ENCODE results near the gene LRRTM2. TPM values are rescaled to one million over a fixed set of nuclear protein-coding genes. Genes with fewer than 3 reads are reported as not detected.

The LRRTM2 gene
- total and polyA plus RNA-seq, 10 of the 15 experiments (the other 5 are each of a cell fraction or from before 2014, with no cell fraction given) = 0.04 to 0.14 (median 0.06) TPM; not detected in 2

- Histone ChIP-seq H2AFZ (ENCODE audit: control insufficient read depth, low read depth, low read length) (no peak overlapping the region), H3K27ac (ENCODE audit: control insufficient read depth, insufficient read depth) (no peak overlapping the region), H3K9me3 (replicated peaks; ENCODE audit: control insufficient read depth, insufficient read depth, low read length) (no peaks in the 10 kb centered on the region), H3K4me2 (ENCODE audit: control insufficient read depth, insufficient read depth) (no peak overlapping the region), H3K9ac (ENCODE audit: control insufficient read depth, insufficient read depth, low read length) (no peak overlapping the region), H3K36me3 (ENCODE audit: control insufficient read depth in 2 of 2, insufficient read depth in 2 of 2, low read length in 1 of 2) (peaks cover 4 to 7% of the 10 kb centered on the region in 2 experiments; a peak in 3 of 4 replicates), H3K4me1 (ENCODE audit: control insufficient read depth, insufficient read depth, low read length) (no peaks in the 10 kb centered on the region), H3K79me2 (ENCODE audit: control insufficient read depth, insufficient read depth, low read length) (no peaks in the 10 kb centered on the region), H3K4me3 (no peak overlapping the region), H4K20me1 (ENCODE audit: control insufficient read depth, insufficient read depth) (no peaks in the 10 kb centered on the region), H3K27me3 (replicated peaks in 1 of 2; ENCODE audit: control insufficient read depth in 2 of 2, insufficient read depth in 2 of 2, low read length in 1 of 2) (no peaks in the 10 kb centered on the region)
- SMC1A ChIA-PET (ENCODE audit: uncharacterized antibody, unreplicated experiment) = interaction anchor here (0.6 to 3.0 kb wide), 30 partner anchors 9 to 540 kb away, joined by 3 to 13 read pairs (median 3); no protein-coding TSS in a partner anchor
- FAIRE-seq = peak; percentile 75
- no TSS peak for BruUV-seq (replicated peaks)
- DNase-seq (ENCODE audit: low read depth, low spot score) = no peak
- peak; percentile 77 for ATAC-seq
- in situ Hi-C loops (cut with MboI) = no loop called here
- WGBS (ENCODE audit: insufficient coverage, insufficient replicate concordance, low lambda C conversion rate, missing lambda C conversion rate) = 38% methylated on average over 5 of the region's 5 CpGs
- CTCF ChIA-PET = interaction anchor here (0.5 to 3.5 kb wide), 56 partner anchors 9 to 688 kb away, joined by 3 to 45 read pairs (median 4); no protein-coding TSS in a partner anchor
- RAD21 ChIA-PET (ENCODE audit: unreplicated experiment) = interaction anchor here (0.5 to 2.1 kb wide), 12 partner anchors 8 to 566 kb away, joined by 3 to 7 read pairs (median 4); partner anchors contain the start of gene SIL1
- no peak for TF ChIP-seq SRF (IDR thresholded peaks at IDR 0.05; ENCODE audit: low read depth in 2 of 2, low read length in 2 of 2)
- TF ChIP-seq MEF2B (IDR thresholded peaks at IDR 0.05; ENCODE audit: partially characterized antibody, poor library complexity, severe bottlenecking) = peak; percentile 48
- TF ChIP-seq SMC3 (IDR thresholded peaks at IDR 0.05; ENCODE audit: borderline replicate concordance, low read length) = peak; percentile 65; the same call in 1 of the 2 replicates
- peak; percentile 53 to 59 (median 59) for TF ChIP-seq CTCF (IDR thresholded peaks at IDR 0.05 in 2 of 3, conservative IDR thresholded peaks at IDR 0.05 in 1 of 3; ENCODE audit: control insufficient read depth in 2 of 3, extremely low read depth in 1 of 3, insufficient read depth in 1 of 3, low read depth in 3 of 3, low read length in 3 of 3)
- peak; percentile 97 for TF ChIP-seq ZNF384 (IDR thresholded peaks at IDR 0.05; ENCODE audit: borderline replicate concordance, low read depth, low read length)
- peak; percentile 38; the same call in 1 of the 2 replicates for TF ChIP-seq NR2F1 (conservative IDR thresholded peaks at IDR 0.05)
- peak; percentile 51 for TF ChIP-seq RAD21 (IDR thresholded peaks at IDR 0.05; ENCODE audit: insufficient read depth, low read depth, low read length)
- TF ChIP-seq LARP7 (IDR thresholded peaks at IDR 0.05) = no peak
- POLR2A ChIA-PET = interaction anchor here (0.6 to 1.1 kb wide), 3 partner anchors 21 to 77 kb away, joined by 3 to 5 read pairs (median 3); no protein-coding TSS in a partner anchor
- intact Hi-C loops (cut with micrococcal nuclease; ENCODE audit: unreplicated experiment) = loop anchor here (5.0 kb wide), 1 partner anchor 437 kb away; no protein-coding TSS in a partner anchor
These were observed 49.9 kb downstream of the LRRTM2 start for GRCh38 chr5:138824924-138825863.

Measured in GM12878 (cell line).